Upper lobe of left lung (tissue), 6 donors: ENCODE results near the gene BTBD7. TPM values are rescaled to one million over a fixed set of nuclear protein-coding genes. Genes with fewer than 3 reads are reported as not detected.

Experiments
- ATAC-seq, 2 donors: fragments of 200-7000 bp; cut with Tn5 transposase; one replicate each; pipeline ENCODE4 v1.9.1; 2022; ENCODE audit warnings: mild to moderate bottlenecking in 2 of 2, moderate library complexity in 2 of 2; ENCODE audit not compliant: low FRiP score in 2 of 2
- DNase-seq, 2 donors: peaks; one replicate each; pipeline ENCODE4 v3.0.0-alpha.2; 2019 to 2020
- H3K27ac ChIP-seq, 4 donors: fragments of 200-600 bp; sonication (generic); one replicate each; pipeline ENCODE4 v1.5.1; 2016 to 2019
- H3K27me3 ChIP-seq, 4 donors: fragments of 200-600 bp; sonication (generic); one replicate each; pipeline ENCODE4 v1.5.1; 2017 to 2019
- H3K36me3 ChIP-seq, 4 donors: fragments of 200-600 bp; sonication (generic); one replicate each; pipeline ENCODE4 v1.5.1; 2016 to 2019
- H3K4me1 ChIP-seq, 4 donors: fragments of 200-600 bp; sonication (generic); one replicate each; pipeline ENCODE4 v1.5.1; 2018 to 2019
- H3K4me3 ChIP-seq, 4 donors: fragments of 200-600 bp; sonication (generic); one replicate each; pipeline ENCODE4 v1.5.1; 2017 to 2019; ENCODE audit warnings: mild to moderate bottlenecking in 2 of 4, moderate library complexity in 1 of 4
- H3K9me3 ChIP-seq, 4 donors: fragments of 200-600 bp; sonication (generic); one replicate each; pipeline ENCODE4 v1.5.1; 2018 to 2019
- EP300 ChIP-seq, 4 donors: sonication (generic); formaldehyde crosslinking; IDR thresholded peaks; one replicate each; pipeline ENCODE4 v1.5.1; 2017; ENCODE audit warnings: antibody characterized with exemption in 4 of 4, control low read depth in 2 of 4
- POLR2A ChIP-seq, 4 donors: fragments of 450-650 bp; IDR thresholded peaks; one replicate each; pipeline ENCODE4 v1.5.1; 2016 to 2017; ENCODE audit warnings: antibody characterized with exemption in 4 of 4, mild to moderate bottlenecking in 2 of 4
- POLR2AphosphoS5 ChIP-seq, 2 donors: sonication (generic); formaldehyde crosslinking; IDR thresholded peaks; one replicate each; pipeline ENCODE4 v1.5.1; 2017; ENCODE audit warnings: antibody characterized with exemption in 2 of 2
- WGBS, 2 donors: methylation state at CpG; one replicate each; pipeline ENCODE4 v1.1.5; 2017 to 2018; 5-methylcytosine and 5-hydroxymethylcytosine counted together
- total RNA-seq, 6 donors: library from RNA; depleted of rRNA in 4 of 6; stranded (reverse); fragments of >200 nt in 4 of 6; gene quantifications; one replicate each; pipeline versions ENCODE4 v1.1.0 to v1.2.1, GENCODE V29; 2016 to 2021
- TF ChIP-seq, protein P1 (sequence below), 6 experiments: fragments of 450-650 bp in 4 of 6; fragments of 200-600 bp in 2 of 6; sonication (generic) in 2 of 6; IDR thresholded peaks; one replicate each; pipeline ENCODE4 v1.5.1; 2016 to 2019; ENCODE audit warnings: antibody characterized with exemption in 6 of 6
- donor health status: DM: no; HTN: no; CAD: no; lungs with moderate emphysema.
- donor health status: DM: no; HTN: yes; CAD: no; lungs with severe emphysema.

BTBD7 gene
- total RNA-seq, 6 donors from 2014 or later = 15.1 to 46.1 (median 36.9) TPM

DNA sequence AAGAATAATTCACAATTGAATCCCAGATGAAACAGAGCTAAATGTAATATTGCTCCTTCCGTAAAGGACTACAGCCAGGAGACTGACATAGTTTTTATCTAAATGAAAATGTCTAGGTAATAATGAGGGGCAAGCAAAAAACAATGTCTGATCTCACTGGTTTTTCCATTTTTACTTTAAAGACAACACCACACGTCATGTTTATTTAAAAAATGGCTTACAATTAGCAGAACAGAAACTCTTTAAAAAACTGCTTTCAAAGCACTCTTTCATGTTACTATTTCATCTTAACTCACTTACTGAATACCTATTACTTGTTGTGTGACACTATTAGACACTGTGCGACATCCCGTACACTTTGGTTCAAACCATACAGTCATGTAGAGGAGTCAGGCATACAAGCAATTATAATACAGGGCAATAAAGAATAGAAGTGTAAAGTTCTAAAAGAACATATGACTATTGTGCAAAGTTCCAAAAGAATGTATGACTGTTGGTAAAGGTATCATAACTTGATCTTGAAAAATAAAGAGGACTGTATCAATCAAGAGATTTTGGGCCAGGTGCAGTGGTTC, 9.1 kb downstream of the BTBD7 start:
- Histone ChIP-seq H3K4me3 (no peak overlapping the region), H3K27ac (no peak overlapping the region), H3K4me1 (peaks cover 24 to 27% (median 26%) of the 10 kb centered on the region in 4 donors), H3K9me3 (no peaks in the 10 kb centered on the region), H3K27me3 (no peaks in the 10 kb centered on the region), H3K36me3 (no peaks in the 10 kb centered on the region)
- TF ChIP-seq POLR2A (IDR thresholded peaks at IDR 0.05) (no peak), POLR2AphosphoS5 (IDR thresholded peaks at IDR 0.05) (no peak)
- TF ChIP-seq, protein P1, sequence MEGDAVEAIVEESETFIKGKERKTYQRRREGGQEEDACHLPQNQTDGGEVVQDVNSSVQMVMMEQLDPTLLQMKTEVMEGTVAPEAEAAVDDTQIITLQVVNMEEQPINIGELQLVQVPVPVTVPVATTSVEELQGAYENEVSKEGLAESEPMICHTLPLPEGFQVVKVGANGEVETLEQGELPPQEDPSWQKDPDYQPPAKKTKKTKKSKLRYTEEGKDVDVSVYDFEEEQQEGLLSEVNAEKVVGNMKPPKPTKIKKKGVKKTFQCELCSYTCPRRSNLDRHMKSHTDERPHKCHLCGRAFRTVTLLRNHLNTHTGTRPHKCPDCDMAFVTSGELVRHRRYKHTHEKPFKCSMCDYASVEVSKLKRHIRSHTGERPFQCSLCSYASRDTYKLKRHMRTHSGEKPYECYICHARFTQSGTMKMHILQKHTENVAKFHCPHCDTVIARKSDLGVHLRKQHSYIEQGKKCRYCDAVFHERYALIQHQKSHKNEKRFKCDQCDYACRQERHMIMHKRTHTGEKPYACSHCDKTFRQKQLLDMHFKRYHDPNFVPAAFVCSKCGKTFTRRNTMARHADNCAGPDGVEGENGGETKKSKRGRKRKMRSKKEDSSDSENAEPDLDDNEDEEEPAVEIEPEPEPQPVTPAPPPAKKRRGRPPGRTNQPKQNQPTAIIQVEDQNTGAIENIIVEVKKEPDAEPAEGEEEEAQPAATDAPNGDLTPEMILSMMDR (IDR thresholded peaks at IDR 0.05) = no peak
- 93 to 94% methylated on average over 4 of the region's 4 CpGs for whole genome bisulfite sequencing, 2 donors
- DNase-seq = no peak
- no peak for ATAC-seq

DNA sequence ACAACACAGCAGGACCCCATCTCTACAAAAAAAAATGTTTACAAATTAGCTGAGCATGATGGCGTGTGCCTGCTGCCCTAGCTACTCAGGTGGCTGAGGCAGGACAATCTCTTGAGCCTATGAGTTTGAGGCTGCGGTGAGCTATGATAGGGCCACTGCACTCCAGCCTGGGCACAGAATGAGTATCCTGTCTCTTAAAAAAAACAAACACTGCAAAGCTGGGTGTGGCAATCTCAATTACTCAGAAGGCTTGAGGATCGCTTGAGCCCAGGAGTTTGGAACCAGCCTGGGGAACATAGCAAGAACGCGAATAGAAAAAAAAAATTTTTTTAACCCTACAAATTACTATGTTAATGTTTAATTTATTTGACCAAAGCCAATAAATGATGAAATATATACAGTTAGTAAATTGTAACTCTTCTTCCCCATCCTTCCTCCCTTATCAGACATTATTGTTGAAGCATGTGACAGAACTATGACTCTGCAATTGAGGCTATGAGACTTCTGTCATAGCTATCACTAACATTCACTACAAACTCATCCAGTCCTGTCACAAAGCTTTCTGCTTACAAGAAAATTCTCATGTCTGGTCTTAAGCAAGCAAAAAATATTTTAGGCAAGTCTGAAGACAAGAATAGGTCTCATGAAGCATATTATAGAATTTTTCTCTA, 9.8 kb downstream of the BTBD7 start:
- peaks cover 24 to 33% (median 29%) of the 10 kb centered on the region in 4 donors for H3K4me1 ChIP-seq
- no peaks in the 10 kb centered on the region for H3K9me3 ChIP-seq
- ATAC-seq (no peak), DNase-seq (peak in 1 of 2 donors; percentile 30)
- no peak for TF ChIP-seq POLR2AphosphoS5 (IDR thresholded peaks at IDR 0.05)
- no peak for TF ChIP-seq POLR2A (IDR thresholded peaks at IDR 0.05)
- TF ChIP-seq EP300 (IDR thresholded peaks at IDR 0.05) = no peak
- TF ChIP-seq, protein P1 (IDR thresholded peaks at IDR 0.05) = no peak
- H3K36me3 ChIP-seq = no peaks in the 10 kb centered on the region
- 68 to 72% methylated on average over 5 of the region's 5 CpGs for WGBS, 2 donors
- no peak overlapping the region for H3K4me3 ChIP-seq
- H3K27me3 ChIP-seq = no peaks in the 10 kb centered on the region
- no peak overlapping the region for H3K27ac ChIP-seq

DNA sequence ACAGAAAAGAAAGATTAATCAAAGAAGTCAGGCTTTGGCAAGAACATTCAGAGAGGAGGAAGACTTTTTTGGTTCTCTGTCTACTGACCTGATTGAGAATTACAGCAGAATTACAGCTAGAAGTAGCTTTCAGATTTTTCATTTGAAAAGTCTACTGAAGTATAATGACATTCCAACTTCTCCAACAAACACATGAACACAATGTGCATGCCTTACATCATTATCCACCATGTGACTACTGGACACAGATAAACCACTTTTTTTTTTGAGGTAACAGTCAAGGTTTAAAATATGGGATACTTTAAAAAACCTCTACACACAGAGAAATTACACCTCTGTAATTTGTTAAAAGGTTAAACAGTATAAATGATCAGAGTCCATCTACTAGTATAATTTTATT, 12.3 kb downstream of the BTBD7 start:
- H3K4me1 ChIP-seq = peaks cover 33 to 46% (median 41%) of the 10 kb centered on the region in 4 donors
- TF ChIP-seq POLR2AphosphoS5 (IDR thresholded peaks at IDR 0.05) (no peak), POLR2A (IDR thresholded peaks at IDR 0.05) (no peak), EP300 (IDR thresholded peaks at IDR 0.05) (no peak)
- TF ChIP-seq, protein P1 (IDR thresholded peaks at IDR 0.05) = no peak
- no peak overlapping the region for H3K4me3 ChIP-seq
- no peak overlapping the region for H3K27ac ChIP-seq
- ATAC-seq (no peak), DNase-seq (no peak)
- H3K9me3 ChIP-seq = no peaks in the 10 kb centered on the region
- H3K27me3 ChIP-seq = no peaks in the 10 kb centered on the region
- H3K36me3 ChIP-seq = no peaks in the 10 kb centered on the region

DNA sequence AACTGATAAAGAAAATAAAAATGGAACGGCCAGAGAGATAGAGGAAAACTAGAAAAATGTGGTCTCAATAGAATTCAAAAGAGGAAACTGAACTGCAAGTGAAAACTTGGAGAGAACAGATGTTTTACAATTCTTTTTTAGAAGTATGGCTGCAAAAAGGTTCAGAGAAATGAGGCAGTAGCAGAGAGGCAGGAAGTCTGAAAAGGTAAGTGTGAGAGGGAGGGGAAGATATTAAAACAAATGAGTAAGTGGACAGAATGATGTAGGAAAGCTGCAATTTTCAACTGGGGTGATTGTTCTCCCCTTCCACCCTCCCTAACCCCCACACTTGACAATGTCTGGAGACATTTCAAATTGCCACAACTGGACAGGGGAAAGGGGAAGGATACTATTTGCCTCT, 12.9 kb downstream of the BTBD7 start:
- Histone ChIP-seq H3K27ac (no peak overlapping the region), H3K4me1 (peaks cover 33 to 45% (median 39%) of the 10 kb centered on the region in 4 donors)
- WGBS, 2 donors = 63 to 66% methylated on average over 1 of the region's 1 CpG

More for the DNA sequence above, 12.9 kb downstream of the BTBD7 start:
- no peak for TF ChIP-seq POLR2A (IDR thresholded peaks at IDR 0.05)
- no peak for TF ChIP-seq POLR2AphosphoS5 (IDR thresholded peaks at IDR 0.05)
- TF ChIP-seq EP300 (IDR thresholded peaks at IDR 0.05) = no peak
- TF ChIP-seq, protein P1 (IDR thresholded peaks at IDR 0.05) = no peak
- Histone ChIP-seq H3K4me3 (no peak overlapping the region), H3K27me3 (no peaks in the 10 kb centered on the region), H3K36me3 (no peaks in the 10 kb centered on the region), H3K9me3 (no peaks in the 10 kb centered on the region)
- ATAC-seq (no peak), DNase-seq (no peak)
